HepG2 (cell line): Measurements from ENCODE around the gene BCKDHA. TPM values are rescaled to one million over a fixed set of nuclear protein-coding genes. Genes with fewer than 3 reads are reported as not detected.

Experiments used
- KAT8 ChIP-seq: IDR thresholded peaks from 2 replicates; pipeline ENCODE4 v1.6.1; 2016; ENCODE audit warnings: missing genetic modification reagents, missing compliant biosample characterization
- NCOA2 ChIP-seq: sonication (generic); formaldehyde crosslinking; IDR thresholded peaks from 2 replicates; pipeline ENCODE4 v1.8.0; 2022; ENCODE audit warnings: inconsistent platforms
- STAG1 ChIP-seq: sonication (generic); formaldehyde crosslinking; IDR thresholded peaks from 2 replicates; pipeline ENCODE4 v1.4.0; 2020; ENCODE audit warnings: missing genetic modification reagents
- TBX2 ChIP-seq: sonication (generic); formaldehyde crosslinking; IDR thresholded peaks from 2 replicates; pipeline ENCODE4 v1.5.0; 2020; ENCODE audit warnings: missing genetic modification reagents, mild to moderate bottlenecking, borderline replicate concordance
- ZNF558 ChIP-seq: sonication (generic); formaldehyde crosslinking; IDR thresholded peaks from 2 replicates; pipeline ENCODE4 v1.9.0; 2022; ENCODE audit warnings: mild to moderate bottlenecking, missing genetic modification reagents, borderline replicate concordance
- ZNF746 ChIP-seq: sonication (generic); formaldehyde crosslinking; IDR thresholded peaks from 2 replicates; pipeline ENCODE4 v1.8.0; 2022; ENCODE audit warnings: mild to moderate bottlenecking, missing genetic modification reagents
- ZNF83 ChIP-seq: sonication (generic); formaldehyde crosslinking; IDR thresholded peaks from 2 replicates; pipeline ENCODE4 v1.4.0; 2020; ENCODE audit warnings: missing genetic modification reagents, mild to moderate bottlenecking, borderline replicate concordance
- ZSCAN25 ChIP-seq: sonication (generic); formaldehyde crosslinking; IDR thresholded peaks from 2 replicates; pipeline ENCODE4 v1.8.0; 2022; ENCODE audit warnings: mild to moderate bottlenecking, missing genetic modification reagents
- polyA plus RNA-seq, 8 experiments: library from polyadenylated mRNA; depleted of rRNA in 3 of 8; stranded (reverse) in 7 of 8; unstranded in 1 of 8; fragments of >200 nt; fragmentation: Illumina TruSeq in 4 of 8; extraction: Trizol in 4 of 8; gene quantifications; 2 replicates each; pipeline versions ENCODE4 v1.2.1 to v1.2.3, GENCODE V29; 2011 to 2016; ENCODE audit warnings: low read depth in 4 of 8, missing spikeins in 1 of 8, mixed read lengths in 1 of 8; ENCODE audit not compliant: insufficient read depth in 1 of 8
- total RNA-seq, 5 experiments: library from RNA; depleted of rRNA; stranded (reverse); fragments of >200 nt; fragmentation: Illumina TruSeq; extraction: Trizol; gene quantifications; 2 replicates each; pipeline ENCODE4 v1.2.3, GENCODE V29; 2016; ENCODE audit warnings: low read depth in 1 of 5
- TF ChIP-seq, protein P1 (sequence below): IDR thresholded peaks from 2 replicates; pipeline ENCODE4 v1.6.1; 2012; ENCODE audit warnings: low read depth, low read length, improper control_type of control experiment
- TF ChIP-seq, protein P2 (sequence below): sonication (generic); formaldehyde crosslinking; IDR thresholded peaks from 2 replicates; pipeline ENCODE4 v1.4.0; 2020; ENCODE audit warnings: missing genetic modification reagents, borderline replicate concordance
- TF ChIP-seq, protein P3 (sequence below): sonication (generic); formaldehyde crosslinking; IDR thresholded peaks from 2 replicates; pipeline ENCODE4 v1.9.0; 2021; ENCODE audit warnings: mild to moderate bottlenecking, missing genetic modification reagents
- TF ChIP-seq, protein P4 (sequence below): sonication (generic); formaldehyde crosslinking; IDR thresholded peaks from 2 replicates; pipeline ENCODE4 v1.4.0; 2020; ENCODE audit warnings: low read depth, mild to moderate bottlenecking, missing genetic modification reagents
- TF ChIP-seq, protein P5 (sequence below): sonication (generic); formaldehyde crosslinking; IDR thresholded peaks from 2 replicates; pipeline ENCODE4 v1.4.0; 2020; ENCODE audit warnings: missing genetic modification reagents, borderline replicate concordance

BCKDHA gene
- total and polyA plus RNA-seq, 2 of the 13 experiments (the other 11 are each of a cell fraction or from before 2014, with no cell fraction given) = 11.8 to 31.5 TPM

DNA sequence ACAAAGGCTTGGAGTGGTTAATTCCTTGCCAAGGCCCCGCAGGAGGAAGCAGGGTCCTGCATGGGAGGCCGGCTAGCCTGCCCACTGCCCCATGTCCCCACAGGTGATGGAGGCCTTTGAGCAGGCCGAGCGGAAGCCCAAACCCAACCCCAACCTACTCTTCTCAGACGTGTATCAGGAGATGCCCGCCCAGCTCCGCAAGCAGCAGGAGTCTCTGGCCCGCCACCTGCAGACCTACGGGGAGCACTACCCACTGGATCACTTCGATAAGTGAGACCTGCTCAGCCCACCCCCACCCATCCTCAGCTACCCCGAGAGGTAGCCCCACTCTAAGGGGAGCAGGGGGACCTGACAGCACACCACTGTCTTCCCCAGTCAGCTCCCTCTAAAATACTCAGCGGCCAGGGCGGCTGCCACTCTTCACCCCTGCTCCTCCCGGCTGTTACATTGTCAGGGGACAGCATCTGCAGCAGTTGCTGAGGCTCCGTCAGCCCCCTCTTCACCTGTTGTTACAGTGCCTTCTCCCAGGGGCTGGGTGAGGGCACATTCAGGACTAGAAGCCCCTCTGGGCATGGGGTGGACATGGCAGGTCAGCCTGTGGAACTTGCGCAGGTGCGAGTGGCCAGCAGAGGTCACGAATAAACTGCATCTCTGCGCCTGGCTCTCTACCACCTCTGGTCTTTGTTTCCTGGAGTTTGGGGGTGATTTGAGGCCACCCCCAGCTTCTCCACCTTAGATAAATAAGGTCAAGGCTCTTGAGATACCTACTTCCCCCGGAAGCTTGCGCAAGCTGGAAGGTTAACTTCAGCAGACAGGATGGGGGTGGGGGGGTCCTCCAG lies 26.9 kb downstream of the BCKDHA start (continued):
- TF ChIP-seq, protein P1, sequence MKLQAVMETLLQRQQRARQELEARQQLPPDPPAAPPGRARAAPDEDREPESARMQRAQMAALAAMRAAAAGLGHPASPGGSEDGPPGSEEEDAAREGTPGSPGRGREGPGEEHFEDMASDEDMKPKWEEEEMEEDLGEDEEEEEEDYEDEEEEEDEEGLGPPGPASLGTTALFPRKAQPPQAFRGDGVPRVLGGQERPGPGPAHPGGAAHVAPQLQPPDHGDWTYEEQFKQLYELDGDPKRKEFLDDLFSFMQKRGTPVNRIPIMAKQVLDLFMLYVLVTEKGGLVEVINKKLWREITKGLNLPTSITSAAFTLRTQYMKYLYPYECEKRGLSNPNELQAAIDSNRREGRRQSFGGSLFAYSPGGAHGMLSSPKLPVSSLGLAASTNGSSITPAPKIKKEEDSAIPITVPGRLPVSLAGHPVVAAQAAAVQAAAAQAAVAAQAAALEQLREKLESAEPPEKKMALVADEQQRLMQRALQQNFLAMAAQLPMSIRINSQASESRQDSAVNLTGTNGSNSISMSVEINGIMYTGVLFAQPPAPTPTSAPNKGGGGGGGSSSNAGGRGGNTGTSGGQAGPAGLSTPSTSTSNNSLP = no peak
- TF ChIP-seq, protein P2, sequence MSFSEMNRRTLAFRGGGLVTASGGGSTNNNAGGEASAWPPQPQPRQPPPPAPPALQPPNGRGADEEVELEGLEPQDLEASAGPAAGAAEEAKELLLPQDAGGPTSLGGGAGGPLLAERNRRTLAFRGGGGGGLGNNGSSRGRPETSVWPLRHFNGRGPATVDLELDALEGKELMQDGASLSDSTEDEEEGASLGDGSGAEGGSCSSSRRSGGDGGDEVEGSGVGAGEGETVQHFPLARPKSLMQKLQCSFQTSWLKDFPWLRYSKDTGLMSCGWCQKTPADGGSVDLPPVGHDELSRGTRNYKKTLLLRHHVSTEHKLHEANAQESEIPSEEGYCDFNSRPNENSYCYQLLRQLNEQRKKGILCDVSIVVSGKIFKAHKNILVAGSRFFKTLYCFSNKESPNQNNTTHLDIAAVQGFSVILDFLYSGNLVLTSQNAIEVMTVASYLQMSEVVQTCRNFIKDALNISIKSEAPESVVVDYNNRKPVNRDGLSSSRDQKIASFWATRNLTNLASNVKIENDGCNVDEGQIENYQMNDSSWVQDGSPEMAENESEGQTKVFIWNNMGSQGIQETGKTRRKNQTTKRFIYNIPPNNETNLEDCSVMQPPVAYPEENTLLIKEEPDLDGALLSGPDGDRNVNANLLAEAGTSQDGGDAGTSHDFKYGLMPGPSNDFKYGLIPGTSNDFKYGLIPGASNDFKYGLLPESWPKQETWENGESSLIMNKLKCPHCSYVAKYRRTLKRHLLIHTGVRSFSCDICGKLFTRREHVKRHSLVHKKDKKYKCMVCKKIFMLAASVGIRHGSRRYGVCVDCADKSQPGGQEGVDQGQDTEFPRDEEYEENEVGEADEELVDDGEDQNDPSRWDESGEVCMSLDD (CRISPR knock-in tag) = peak; percentile 83
- TF ChIP-seq STAG1 (CRISPR knock-in tag) (no peak), ZNF558 (no peak), KAT8 (no peak), NCOA2 (peak; percentile 65), TBX2 (CRISPR knock-in tag) (no peak), ZNF83 (no peak), ZSCAN25 (CRISPR knock-in tag) (no peak), ZNF746 (0 out of 2 replicates have a peak, but pooled peaks have one; percentile 32)
- TF ChIP-seq, protein P3, sequence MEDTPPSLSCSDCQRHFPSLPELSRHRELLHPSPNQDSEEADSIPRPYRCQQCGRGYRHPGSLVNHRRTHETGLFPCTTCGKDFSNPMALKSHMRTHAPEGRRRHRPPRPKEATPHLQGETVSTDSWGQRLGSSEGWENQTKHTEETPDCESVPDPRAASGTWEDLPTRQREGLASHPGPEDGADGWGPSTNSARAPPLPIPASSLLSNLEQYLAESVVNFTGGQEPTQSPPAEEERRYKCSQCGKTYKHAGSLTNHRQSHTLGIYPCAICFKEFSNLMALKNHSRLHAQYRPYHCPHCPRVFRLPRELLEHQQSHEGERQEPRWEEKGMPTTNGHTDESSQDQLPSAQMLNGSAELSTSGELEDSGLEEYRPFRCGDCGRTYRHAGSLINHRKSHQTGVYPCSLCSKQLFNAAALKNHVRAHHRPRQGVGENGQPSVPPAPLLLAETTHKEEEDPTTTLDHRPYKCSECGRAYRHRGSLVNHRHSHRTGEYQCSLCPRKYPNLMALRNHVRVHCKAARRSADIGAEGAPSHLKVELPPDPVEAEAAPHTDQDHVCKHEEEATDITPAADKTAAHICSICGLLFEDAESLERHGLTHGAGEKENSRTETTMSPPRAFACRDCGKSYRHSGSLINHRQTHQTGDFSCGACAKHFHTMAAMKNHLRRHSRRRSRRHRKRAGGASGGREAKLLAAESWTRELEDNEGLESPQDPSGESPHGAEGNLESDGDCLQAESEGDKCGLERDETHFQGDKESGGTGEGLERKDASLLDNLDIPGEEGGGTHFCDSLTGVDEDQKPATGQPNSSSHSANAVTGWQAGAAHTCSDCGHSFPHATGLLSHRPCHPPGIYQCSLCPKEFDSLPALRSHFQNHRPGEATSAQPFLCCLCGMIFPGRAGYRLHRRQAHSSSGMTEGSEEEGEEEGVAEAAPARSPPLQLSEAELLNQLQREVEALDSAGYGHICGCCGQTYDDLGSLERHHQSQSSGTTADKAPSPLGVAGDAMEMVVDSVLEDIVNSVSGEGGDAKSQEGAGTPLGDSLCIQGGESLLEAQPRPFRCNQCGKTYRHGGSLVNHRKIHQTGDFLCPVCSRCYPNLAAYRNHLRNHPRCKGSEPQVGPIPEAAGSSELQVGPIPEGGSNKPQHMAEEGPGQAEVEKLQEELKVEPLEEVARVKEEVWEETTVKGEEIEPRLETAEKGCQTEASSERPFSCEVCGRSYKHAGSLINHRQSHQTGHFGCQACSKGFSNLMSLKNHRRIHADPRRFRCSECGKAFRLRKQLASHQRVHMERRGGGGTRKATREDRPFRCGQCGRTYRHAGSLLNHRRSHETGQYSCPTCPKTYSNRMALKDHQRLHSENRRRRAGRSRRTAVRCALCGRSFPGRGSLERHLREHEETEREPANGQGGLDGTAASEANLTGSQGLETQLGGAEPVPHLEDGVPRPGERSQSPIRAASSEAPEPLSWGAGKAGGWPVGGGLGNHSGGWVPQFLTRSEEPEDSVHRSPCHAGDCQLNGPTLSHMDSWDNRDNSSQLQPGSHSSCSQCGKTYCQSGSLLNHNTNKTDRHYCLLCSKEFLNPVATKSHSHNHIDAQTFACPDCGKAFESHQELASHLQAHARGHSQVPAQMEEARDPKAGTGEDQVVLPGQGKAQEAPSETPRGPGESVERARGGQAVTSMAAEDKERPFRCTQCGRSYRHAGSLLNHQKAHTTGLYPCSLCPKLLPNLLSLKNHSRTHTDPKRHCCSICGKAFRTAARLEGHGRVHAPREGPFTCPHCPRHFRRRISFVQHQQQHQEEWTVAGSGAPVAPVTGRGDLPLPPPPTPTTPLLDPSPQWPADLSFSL = no peak
- TF ChIP-seq, protein P4, sequence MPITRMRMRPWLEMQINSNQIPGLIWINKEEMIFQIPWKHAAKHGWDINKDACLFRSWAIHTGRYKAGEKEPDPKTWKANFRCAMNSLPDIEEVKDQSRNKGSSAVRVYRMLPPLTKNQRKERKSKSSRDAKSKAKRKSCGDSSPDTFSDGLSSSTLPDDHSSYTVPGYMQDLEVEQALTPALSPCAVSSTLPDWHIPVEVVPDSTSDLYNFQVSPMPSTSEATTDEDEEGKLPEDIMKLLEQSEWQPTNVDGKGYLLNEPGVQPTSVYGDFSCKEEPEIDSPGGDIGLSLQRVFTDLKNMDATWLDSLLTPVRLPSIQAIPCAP (CRISPR knock-in tag) = no peak
- TF ChIP-seq, protein P5, sequence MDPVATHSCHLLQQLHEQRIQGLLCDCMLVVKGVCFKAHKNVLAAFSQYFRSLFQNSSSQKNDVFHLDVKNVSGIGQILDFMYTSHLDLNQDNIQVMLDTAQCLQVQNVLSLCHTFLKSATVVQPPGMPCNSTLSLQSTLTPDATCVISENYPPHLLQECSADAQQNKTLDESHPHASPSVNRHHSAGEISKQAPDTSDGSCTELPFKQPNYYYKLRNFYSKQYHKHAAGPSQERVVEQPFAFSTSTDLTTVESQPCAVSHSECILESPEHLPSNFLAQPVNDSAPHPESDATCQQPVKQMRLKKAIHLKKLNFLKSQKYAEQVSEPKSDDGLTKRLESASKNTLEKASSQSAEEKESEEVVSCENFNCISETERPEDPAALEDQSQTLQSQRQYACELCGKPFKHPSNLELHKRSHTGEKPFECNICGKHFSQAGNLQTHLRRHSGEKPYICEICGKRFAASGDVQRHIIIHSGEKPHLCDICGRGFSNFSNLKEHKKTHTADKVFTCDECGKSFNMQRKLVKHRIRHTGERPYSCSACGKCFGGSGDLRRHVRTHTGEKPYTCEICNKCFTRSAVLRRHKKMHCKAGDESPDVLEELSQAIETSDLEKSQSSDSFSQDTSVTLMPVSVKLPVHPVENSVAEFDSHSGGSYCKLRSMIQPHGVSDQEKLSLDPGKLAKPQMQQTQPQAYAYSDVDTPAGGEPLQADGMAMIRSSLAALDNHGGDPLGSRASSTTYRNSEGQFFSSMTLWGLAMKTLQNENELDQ (CRISPR knock-in tag) = no peak
